Astrocyte of the cerebellum (primary cell): ENCODE measurements around the gene SAMD1.

Source experiments
- DNase-seq: peaks from one replicate; pipeline ENCODE4 v3.0.0-alpha.2; 2011; ENCODE audit warnings: low read depth
- H3K4me3 ChIP-seq: 2 replicates; pipeline ENCODE4 v1.5.1; 2011; ENCODE audit warnings: mild to moderate bottlenecking, low read depth, low read length, moderate library complexity
- in situ Hi-C: cut with HindIII; loops from 2 replicates; pipeline ENCODE4 v1.10.0; 2017; ENCODE audit warnings: low sequenced_read_pairs
- TF ChIP-seq, protein P1 (sequence below): IDR thresholded peaks from 2 replicates; pipeline ENCODE4 v1.5.1; 2012; ENCODE audit warnings: low read length, low read depth, moderate library complexity, mild to moderate bottlenecking; ENCODE audit errors: missing control alignments

SAMD1 gene

DNA sequence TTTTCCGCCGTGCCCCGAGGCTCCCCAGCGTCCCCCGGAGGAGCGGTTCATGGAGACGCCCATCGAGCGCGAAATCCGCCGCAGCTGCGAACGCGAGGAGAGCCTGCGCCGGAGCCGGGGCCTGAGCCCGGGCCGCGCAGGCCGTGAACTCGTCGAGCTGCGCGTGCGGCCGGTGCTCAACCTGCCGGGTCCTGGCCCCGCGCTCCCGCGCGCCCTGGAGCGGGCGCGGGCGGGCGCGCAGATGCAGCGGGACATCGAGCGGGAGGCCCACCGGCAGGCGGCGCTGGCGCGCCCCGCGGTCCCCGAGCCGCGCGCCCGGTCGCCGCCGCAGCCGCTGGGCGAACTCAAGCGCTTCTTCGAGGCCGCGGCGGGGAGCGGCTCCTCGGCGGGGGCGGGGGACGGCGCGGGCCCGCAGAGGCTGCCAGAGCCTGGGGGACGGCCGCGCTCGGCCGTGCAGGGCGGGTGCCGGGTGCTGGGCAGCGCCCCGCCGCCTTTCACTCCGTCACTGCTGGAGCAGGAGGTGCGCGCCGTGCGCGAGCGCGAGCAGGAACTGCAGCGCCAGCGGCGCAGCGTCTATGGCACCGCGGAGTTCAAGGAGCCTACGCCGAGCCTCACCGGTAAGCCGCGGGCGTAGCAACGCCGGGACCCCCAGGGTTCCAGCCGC, 17.2 kb downstream of the SAMD1 start:
- no peak for DNase-seq
- TF ChIP-seq, protein P1, sequence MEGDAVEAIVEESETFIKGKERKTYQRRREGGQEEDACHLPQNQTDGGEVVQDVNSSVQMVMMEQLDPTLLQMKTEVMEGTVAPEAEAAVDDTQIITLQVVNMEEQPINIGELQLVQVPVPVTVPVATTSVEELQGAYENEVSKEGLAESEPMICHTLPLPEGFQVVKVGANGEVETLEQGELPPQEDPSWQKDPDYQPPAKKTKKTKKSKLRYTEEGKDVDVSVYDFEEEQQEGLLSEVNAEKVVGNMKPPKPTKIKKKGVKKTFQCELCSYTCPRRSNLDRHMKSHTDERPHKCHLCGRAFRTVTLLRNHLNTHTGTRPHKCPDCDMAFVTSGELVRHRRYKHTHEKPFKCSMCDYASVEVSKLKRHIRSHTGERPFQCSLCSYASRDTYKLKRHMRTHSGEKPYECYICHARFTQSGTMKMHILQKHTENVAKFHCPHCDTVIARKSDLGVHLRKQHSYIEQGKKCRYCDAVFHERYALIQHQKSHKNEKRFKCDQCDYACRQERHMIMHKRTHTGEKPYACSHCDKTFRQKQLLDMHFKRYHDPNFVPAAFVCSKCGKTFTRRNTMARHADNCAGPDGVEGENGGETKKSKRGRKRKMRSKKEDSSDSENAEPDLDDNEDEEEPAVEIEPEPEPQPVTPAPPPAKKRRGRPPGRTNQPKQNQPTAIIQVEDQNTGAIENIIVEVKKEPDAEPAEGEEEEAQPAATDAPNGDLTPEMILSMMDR, result peak; percentile 17
- in situ Hi-C loops, result no loop called here
- peak overlapping the region; percentile 55 for H3K4me3 ChIP-seq

DNA sequence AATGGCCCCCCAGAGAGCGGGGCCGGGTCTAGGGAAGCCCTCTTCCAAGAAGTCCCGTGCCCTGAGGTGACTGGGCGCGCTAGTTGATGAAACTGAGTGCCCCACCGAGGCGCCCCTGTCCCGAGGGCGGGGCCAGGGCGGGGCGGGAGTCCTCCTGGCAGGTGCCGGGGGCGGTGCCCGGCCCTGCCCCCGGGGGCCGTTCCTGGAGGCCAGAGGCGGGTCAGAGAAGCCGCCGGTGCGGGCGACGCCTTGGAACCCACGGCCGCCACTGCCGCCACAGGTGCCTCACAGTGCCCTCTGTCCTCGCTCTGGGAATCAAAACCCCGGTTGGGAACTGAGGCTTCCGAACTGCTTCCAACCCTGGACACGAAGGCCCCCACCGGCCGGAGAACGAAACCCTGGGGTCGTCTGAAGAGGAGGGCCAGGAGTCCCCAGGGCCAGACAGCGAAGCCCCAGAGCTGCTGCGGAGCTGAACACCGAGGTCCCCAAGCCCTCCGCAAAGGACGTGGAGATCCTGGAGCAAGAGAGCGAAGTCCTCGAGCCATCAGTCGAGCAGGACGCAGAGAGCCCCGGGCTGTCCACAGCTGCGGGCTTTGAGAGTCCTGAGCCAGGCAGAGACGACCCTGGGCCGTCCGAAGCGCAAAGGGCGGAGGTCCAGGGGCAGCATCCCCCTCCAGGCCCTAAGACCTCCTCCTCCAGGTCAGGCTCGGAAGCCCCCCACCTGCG, 17.9 kb downstream of the SAMD1 start, which contains the start of gene MISP3:
TSS of gene MISP3 (plus strand) at position 252 of the 726 bp plus-strand sequence. CDS start 524 bp downstream, outside the sequence.
- DNase-seq, result no peak
- H3K4me3 ChIP-seq, result peak within 1 kb of the TSS; percentile 55
- in situ Hi-C loops, result no loop called here
- TF ChIP-seq, protein P1, result no peak

DNA sequence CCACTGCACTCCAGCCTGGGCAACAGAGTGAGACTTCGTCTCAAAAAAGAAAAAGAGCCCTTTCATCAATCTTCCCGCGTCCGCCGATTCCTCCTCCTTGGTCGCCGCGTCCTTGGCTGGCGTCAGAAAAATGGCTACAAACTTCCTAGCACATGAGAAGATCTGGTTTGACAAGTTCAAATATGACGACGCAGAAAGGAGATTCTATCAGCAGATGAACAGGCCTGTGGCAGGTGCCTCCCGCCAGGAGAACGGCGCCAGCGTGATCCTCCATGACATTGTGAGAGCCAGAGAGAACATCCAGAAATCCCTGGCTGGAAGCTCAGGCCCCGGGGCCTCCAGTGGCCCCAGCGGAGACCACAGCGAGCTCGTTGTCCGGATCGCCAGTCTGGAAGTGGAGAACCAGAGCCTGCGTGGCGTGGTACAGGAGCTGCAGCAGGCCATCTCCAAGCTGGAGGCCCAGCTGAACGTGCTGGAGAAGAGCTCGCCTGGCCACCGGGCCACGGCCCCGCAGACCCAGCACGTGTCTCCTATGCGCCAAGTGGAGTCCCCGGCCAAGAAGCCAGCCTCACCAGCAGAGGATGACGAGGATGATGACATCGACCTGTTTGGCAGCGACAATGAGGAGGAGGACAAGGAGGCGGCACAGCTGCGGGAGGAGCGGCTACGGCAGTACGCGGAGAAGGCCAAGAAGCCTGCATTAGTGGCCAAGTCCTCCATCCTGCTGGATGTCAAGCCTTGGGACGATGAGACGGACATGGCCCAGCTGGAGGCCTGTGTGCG, 20.1 kb downstream of the SAMD1 start:
- no peak for DNase-seq
- TF ChIP-seq, protein P1, result no peak
- in situ Hi-C loops, result no loop called here
- no peak overlapping the region for H3K4me3 ChIP-seq

DNA sequence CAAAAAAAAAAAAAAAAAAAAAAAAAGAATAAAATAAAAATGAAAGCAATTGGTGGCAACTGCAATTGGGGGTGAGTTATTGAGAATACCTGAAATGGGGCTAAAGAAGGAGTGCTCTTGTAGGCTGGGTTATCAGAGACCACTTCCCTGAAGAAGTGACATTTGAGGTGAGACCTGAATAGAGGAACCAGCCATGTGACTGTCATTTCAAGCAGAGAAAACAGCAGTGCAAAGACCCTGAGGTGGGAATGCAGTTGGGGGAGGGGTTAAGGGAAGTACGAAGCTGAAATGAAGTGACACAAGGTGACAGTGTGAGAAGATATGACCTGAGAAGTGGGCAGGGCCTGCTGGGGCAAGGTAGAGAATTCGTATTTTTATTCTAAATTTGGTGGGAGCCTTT, 24.4 kb downstream of the SAMD1 start:
- TF ChIP-seq, protein P1, result no peak
- H3K4me3 ChIP-seq, result no peak overlapping the region
- in situ Hi-C loops, result no loop called here
- DNase-seq, result no peak

DNA sequence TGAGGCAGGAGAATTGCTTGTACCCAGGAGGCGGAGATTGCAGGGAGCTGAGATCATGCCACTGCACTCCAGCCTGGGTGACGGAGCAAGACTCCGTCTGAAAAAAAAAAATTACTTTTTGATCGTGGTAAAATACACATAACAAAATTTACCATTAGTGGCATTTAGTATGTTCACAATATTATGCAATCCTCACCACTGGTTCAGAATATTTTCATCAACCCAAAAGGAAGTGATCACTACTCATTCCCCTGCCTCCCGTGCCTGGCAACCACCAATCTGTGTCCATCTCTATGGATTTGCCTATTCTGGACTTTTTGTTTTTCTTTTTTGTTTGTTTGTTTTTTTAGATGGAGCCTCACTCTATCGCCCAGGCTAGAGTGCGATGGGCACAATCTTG, 27.4 kb downstream of the SAMD1 start:
- in situ Hi-C loops, result no loop called here
- no peak overlapping the region for H3K4me3 ChIP-seq
- TF ChIP-seq, protein P1, result no peak
- no peak for DNase-seq

DNA sequence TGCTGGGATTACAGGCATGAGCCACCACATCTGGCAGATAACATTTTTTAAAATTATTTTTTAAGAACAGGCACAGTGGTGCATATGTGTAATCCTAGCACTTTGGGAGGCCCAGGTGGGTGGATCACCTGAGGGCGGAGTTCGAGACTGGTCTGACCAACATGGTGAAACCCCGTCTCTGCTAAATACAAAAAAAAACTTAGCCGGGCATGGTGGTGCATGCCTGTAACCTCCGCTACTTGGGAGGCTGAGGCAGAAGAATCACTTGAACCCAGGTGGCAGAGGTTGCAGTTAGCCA, 28.0 kb downstream of the SAMD1 start:
- no peak for DNase-seq

More for the DNA sequence above, 28.0 kb downstream of the SAMD1 start:
- H3K4me3 ChIP-seq, result no peak overlapping the region
- in situ Hi-C loops, result no loop called here
- TF ChIP-seq, protein P1, result no peak
